Measurements from ENCODE around the gene SMOC2. TPM values are rescaled to one million over a fixed set of nuclear protein-coding genes. Genes with fewer than 3 reads are reported as not detected.

The SMOC2 gene
- total RNA-seq, 1 experiment from 2014 or later: 2.1 TPM

GRCh38 chr6:168663041-168663440, 222.1 kb downstream of the SMOC2 start:
- Mint-ChIP-seq H3K27me3 (ENCODE audit: low read depth) (no peaks in the 10 kb centered on the region; the same call in none of the 2 replicates), H3K4me3 (no peak overlapping the region), H3K36me3 (ENCODE audit: insufficient read depth in 1 of 3, low read depth in 3 of 3) (peaks cover 0 to 10% (median 7%) of the 10 kb centered on the region in 3 experiments; a peak in 4 of 7 replicates), H3K9me3 (peaks cover 8 to 14% of the 10 kb centered on the region in 2 experiments; a peak in 4 of 5 replicates), H3K4me1 (peaks cover 23 to 31% of the 10 kb centered on the region in 2 experiments), H3K27ac (no peak overlapping the region)
- Histone ChIP-seq H2AK5ac (ENCODE audit: insufficient read length, low read length) (no peak overlapping the region), H2BK120ac (ENCODE audit: low read depth, low read length, poor library complexity, severe bottlenecking) (no peak overlapping the region), H3K9ac (ENCODE audit: extremely low read depth, insufficient read length, low read length) (no peak overlapping the region), H4K91ac (ENCODE audit: insufficient read length, low read depth, low read length) (no peak overlapping the region), H2BK20ac (ENCODE audit: low read depth, low read length, poor library complexity, severe bottlenecking) (no peak overlapping the region), H3K27ac (ENCODE audit: insufficient read length, low read depth, low read length) (no peak overlapping the region), H2AFZ (ENCODE audit: low read length) (no peak overlapping the region), H3K4me2 (ENCODE audit: insufficient read depth, insufficient read length, low read length) (no peak overlapping the region), H3K27me3 (ENCODE audit: insufficient read depth, low read length) (no peaks in the 10 kb centered on the region), H3K79me2 (ENCODE audit: insufficient read depth, low read length) (no peaks in the 10 kb centered on the region), H2BK12ac (ENCODE audit: insufficient read length, low read depth, low read length) (no peak overlapping the region), H3K18ac (ENCODE audit: insufficient read length, low read depth, low read length) (no peak overlapping the region), H3K4ac (ENCODE audit: low read depth, low read length) (no peak overlapping the region), H2BK5ac (ENCODE audit: insufficient read length, low read length) (no peak overlapping the region), H3K14ac (ENCODE audit: insufficient read depth, low read length) (no peak overlapping the region), H3T11ph (ENCODE audit: low read length) (no peak overlapping the region), H3K9me3 (ENCODE audit: control insufficient read depth, low read depth, low read length) (no peaks in the 10 kb centered on the region), H3K4me1 (ENCODE audit: insufficient read depth, low read length) (no peaks in the 10 kb centered on the region; the same call in 1 of the 2 replicates), H4K20me1 (ENCODE audit: control insufficient read depth, insufficient read depth, insufficient read length) (no peaks in the 10 kb centered on the region), H3K79me1 (ENCODE audit: insufficient read depth, low read depth, low read length, poor library complexity, severe bottlenecking) (no peaks in the 10 kb centered on the region), H3K23me2 (ENCODE audit: insufficient read length, low read depth, low read length, poor library complexity, severe bottlenecking) (no peaks in the 10 kb centered on the region), H4K5ac (ENCODE audit: insufficient read length, low read depth, low read length) (no peak overlapping the region), H2BK15ac (ENCODE audit: low read depth, low read length) (no peak overlapping the region), H3K23ac (ENCODE audit: insufficient read length, low read depth, low read length) (no peak overlapping the region), H4K8ac (replicated peaks; ENCODE audit: insufficient read length, low read depth, low read length) (no peak overlapping the region), H3K56ac (ENCODE audit: insufficient read length, low read depth, low read length) (no peak overlapping the region)
- no peak for TF ChIP-seq CTCF (conservative IDR thresholded peaks at IDR 0.05)
- no CpG with 5 or more reads among the region's 7 CpGs for WGBS (ENCODE audit: extremely low coverage, insufficient read length, low lambda C conversion rate)
- no peak for DNase-seq
